A172 (cell line): ENCODE data around the gene HACD2. TPM values are rescaled to one million over a fixed set of nuclear protein-coding genes. Genes with fewer than 3 reads are reported as not detected.

Experiments
- DNase-seq: peaks from one replicate; pipeline ENCODE4 v3.0.0-alpha.2; 2015; ENCODE audit warnings: low spot score
- total RNA-seq: library from RNA; depleted of rRNA; stranded (reverse); fragments of >200 nt; shearing (Covaris generic); gene quantifications from 2 replicates; pipeline ENCODE4 v1.2.3, GENCODE V29; 2014

HACD2 gene
- total RNA-seq, 1 experiment from 2014 or later = 45.3 TPM

- DNase-seq = no peak
These were observed 13.4 kb downstream of the HACD2 start for GRCh38 chr3:123571264-123571972.

GRCh38 chr3:123568875-123569274, 16.0 kb downstream of the HACD2 start:
- DNase-seq = no peak

DNA sequence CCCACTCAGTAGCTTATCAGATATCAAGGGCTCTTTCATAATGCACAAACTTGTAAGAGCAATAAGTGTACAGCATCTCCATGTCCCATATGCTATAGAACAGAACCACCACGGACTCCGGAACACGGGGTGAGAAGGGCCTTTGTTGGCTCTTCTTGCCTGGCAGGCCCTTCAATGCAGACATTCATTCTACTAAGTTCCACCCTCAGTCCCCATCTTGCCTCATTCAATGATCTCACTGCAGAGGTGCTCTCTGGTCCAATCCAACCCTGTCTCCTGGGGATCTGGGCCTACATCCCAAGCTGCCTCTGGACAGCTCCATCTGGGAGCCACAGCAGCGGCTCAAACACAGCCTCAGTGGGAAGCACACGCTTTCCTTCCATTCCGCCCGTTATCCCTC, 16.8 kb downstream of the HACD2 start:
- no peak for DNase-seq

DNA sequence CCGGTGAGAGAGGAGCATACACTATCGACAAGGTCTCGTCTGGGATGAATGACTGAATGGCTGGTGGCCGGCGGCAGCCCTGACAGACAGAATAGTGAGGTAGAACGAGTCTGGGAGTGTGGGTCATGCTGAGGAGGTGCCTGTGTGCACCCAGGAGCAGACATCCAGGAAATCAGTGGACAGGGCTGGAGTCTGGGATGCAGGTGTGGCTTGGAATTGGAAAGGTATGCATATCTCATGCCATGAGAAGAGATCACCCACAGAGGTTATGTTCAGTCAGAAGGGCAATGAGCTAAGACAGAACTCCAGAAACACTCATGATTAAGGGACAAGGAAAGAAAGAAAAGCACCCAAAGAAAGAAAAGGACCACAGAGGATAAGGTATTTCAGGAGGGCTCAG, 20.8 kb downstream of the HACD2 start:
- no peak for DNase-seq

- DNase-seq = no peak
These were observed 22.3 kb downstream of the HACD2 start for GRCh38 chr3:123562547-123562946.

DNA sequence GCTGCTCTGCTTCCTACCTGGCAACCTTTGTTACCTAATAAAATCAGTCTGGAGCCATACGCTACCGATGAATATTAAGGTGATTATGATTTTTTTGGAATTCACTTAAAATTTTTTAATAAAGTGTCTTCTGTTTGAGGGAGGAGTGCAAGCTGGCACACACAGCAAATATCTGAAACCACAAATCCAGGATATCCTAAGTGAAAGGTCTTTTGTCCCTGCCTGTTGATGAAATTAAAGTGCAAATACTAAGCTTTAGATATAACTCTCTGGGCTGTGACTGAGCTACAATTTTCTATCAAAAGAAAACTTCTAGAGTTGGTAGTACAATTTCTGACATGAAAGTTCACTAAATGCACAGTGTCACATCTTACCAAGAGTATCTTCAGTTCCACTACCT, 23.7 kb downstream of the HACD2 start:
- no peak for DNase-seq

GRCh38 chr3:123559040-123559861, 25.6 kb downstream of the HACD2 start:
- DNase-seq = peak; percentile 51

GRCh38 chr3:123553536-123553935, 31.3 kb downstream of the HACD2 start:
- no peak for DNase-seq

GRCh38 chr3:123552768-123553167, 32.1 kb downstream of the HACD2 start:
- no peak for DNase-seq

- peak; percentile 18 for DNase-seq
These were observed 32.6 kb downstream of the HACD2 start for GRCh38 chr3:123552095-123552714.

GRCh38 chr3:123547881-123548519, 36.9 kb downstream of the HACD2 start:
- no peak for DNase-seq

- DNase-seq = peak; percentile 3
These were observed 38.6 kb downstream of the HACD2 start for GRCh38 chr3:123546133-123546755.

GRCh38 chr3:123543950-123544349, 40.9 kb downstream of the HACD2 start:
- DNase-seq = no peak

- peak; percentile 11 for DNase-seq
These were observed 44.6 kb downstream of the HACD2 start for GRCh38 chr3:123540285-123540684.

GRCh38 chr3:123536153-123536895, 48.5 kb downstream of the HACD2 start:
- DNase-seq = no peak

GRCh38 chr3:123535580-123535979, 49.3 kb downstream of the HACD2 start:
- peak; percentile 28 for DNase-seq

GRCh38 chr3:123534264-123534663, 50.6 kb downstream of the HACD2 start:
- no peak for DNase-seq

DNA sequence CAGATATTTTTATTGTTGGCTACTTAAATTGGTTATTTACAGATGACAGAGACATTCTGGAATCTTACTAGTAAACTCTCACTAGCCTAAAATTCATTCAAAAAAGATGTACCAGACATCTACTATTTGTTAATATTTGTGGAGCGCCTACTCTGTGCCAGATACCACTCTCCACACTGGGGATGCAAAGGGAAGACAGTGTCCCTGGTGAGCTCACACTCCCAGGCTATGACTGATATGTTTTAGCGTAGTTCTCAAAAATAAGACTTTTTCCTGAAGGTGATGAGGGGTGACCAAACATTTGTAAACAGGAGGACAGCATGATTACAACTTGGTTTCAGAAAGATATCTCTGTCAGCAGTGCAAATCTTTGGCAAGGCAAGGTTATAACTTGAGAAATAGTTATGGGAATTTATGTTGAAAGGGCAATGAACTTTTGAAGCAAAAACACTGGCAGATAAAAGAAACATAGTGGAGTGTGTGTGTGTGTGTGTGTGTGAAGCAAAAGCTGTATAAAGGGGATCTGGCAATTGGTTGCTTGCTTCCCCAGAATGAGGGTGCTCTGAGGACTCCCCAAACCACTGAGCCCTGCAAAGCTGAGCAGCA, 51.2 kb downstream of the HACD2 start:
- no peak for DNase-seq

GRCh38 chr3:123528130-123528529, 56.7 kb downstream of the HACD2 start:
- DNase-seq = no peak

GRCh38 chr3:123527046-123527445, 57.8 kb downstream of the HACD2 start:
- no peak for DNase-seq

- no peak for DNase-seq
These were observed 58.4 kb downstream of the HACD2 start for GRCh38 chr3:123526474-123526873.
